GDM1 (cell line): ENCODE measurements around the gene PCLAF.
"Not testable (repeated sequence)": the region's sequence is repeated elsewhere in the genome, so short reads cannot be mapped to it uniquely, and the experiment has no call there.

Experiments used
- DNase-seq: peaks from one replicate; lab custom pipeline; 2025; lab: John Stamatoyannopoulos, UW

PCLAF gene

GRCh38 chr15:64361259-64361658, 20.0 kb downstream of the PCLAF start:
- no peak for DNase-seq

GRCh38 chr15:64356710-64357040, 24.6 kb downstream of the PCLAF start:
- DNase-seq = no peak

- peak; percentile 93 for DNase-seq
Observed at GRCh38 chr15:64355944-64356709, 25.1 kb downstream of the PCLAF start, which contains the start of gene CSNK1G1. Gene CSNK1G1, minus strand, starts transcription at chr15:64356173. Its CDS starts 55,674 bp downstream, at chr15:64300499.

GRCh38 chr15:64355348-64355943, 25.8 kb downstream of the PCLAF start:
- DNase-seq = no peak

- DNase-seq = no peak
Observed at GRCh38 chr15:64354688-64355344, 26.4 kb downstream of the PCLAF start.

- DNase-seq = no peak
Observed at GRCh38 chr15:64351265-64351664, 30.0 kb downstream of the PCLAF start.

GRCh38 chr15:64349375-64349774, 31.9 kb downstream of the PCLAF start:
- DNase-seq = no peak

- DNase-seq = no peak
Observed at GRCh38 chr15:64348455-64348854, 32.8 kb downstream of the PCLAF start.

- not testable (repeated sequence) for DNase-seq
Observed at GRCh38 chr15:64346242-64346641, 35.0 kb downstream of the PCLAF start.

- DNase-seq = no peak
Observed at GRCh38 chr15:64344651-64345294, 36.5 kb downstream of the PCLAF start.

GRCh38 chr15:64343841-64344240, 37.4 kb downstream of the PCLAF start:
- DNase-seq = no peak

- DNase-seq = no peak
Observed at GRCh38 chr15:64343222-64343621, 38.0 kb downstream of the PCLAF start.

GRCh38 chr15:64341961-64342360, 39.3 kb downstream of the PCLAF start:
- DNase-seq = no peak

- no peak for DNase-seq
Observed at GRCh38 chr15:64340355-64340754, 40.9 kb downstream of the PCLAF start.

GRCh38 chr15:64337761-64338160, 43.5 kb downstream of the PCLAF start:
- no peak for DNase-seq

GRCh38 chr15:64333986-64334929, 47.0 kb downstream of the PCLAF start:
- no peak for DNase-seq

- no peak for DNase-seq
Observed at GRCh38 chr15:64333516-64333915, 47.7 kb downstream of the PCLAF start.

GRCh38 chr15:64331668-64332067, 49.6 kb downstream of the PCLAF start:
- not testable (repeated sequence) for DNase-seq

GRCh38 chr15:64326975-64327374, 54.3 kb downstream of the PCLAF start:
- DNase-seq = not testable (repeated sequence)

- not testable (repeated sequence) for DNase-seq
Observed at GRCh38 chr15:64326458-64326857, 54.8 kb downstream of the PCLAF start.

GRCh38 chr15:64324165-64324877, 56.9 kb downstream of the PCLAF start:
- DNase-seq = no peak
